Neural progenitor cell (in vitro differentiated cells): ENCODE measurements around the gene PRKCB. TPM values are rescaled to one million over a fixed set of nuclear protein-coding genes. Genes with fewer than 3 reads are reported as not detected.

Source experiments
- DNase-seq: peaks from one replicate; pipeline ENCODE4 v3.0.0-alpha.2; 2016; ENCODE audit warnings: low spot score
- H2AFZ ChIP-seq: fragments of 200-600 bp; sonication (generic); replicated peaks from 2 replicates; pipeline ENCODE4 v1.6.1; 2016; ENCODE audit warnings: antibody characterized with exemption
- H3F3A ChIP-seq: fragments of 200-600 bp; sonication (generic); 2 replicates; pipeline ENCODE4 v1.6.1; 2016; ENCODE audit warnings: antibody characterized with exemption, low read depth
- H3K27ac ChIP-seq: fragments of 200-600 bp; sonication (generic); 2 replicates; pipeline ENCODE4 v1.5.1; 2016; ENCODE audit warnings: mild to moderate bottlenecking
- H3K27me3 ChIP-seq: fragments of 200-600 bp; sonication (generic); 2 replicates; pipeline ENCODE4 v1.6.1; 2016; ENCODE audit warnings: mild to moderate bottlenecking, moderate library complexity
- H3K36me3 ChIP-seq: fragments of 200-600 bp; sonication (generic); 2 replicates; pipeline ENCODE4 v1.5.1; 2016
- H3K4me1 ChIP-seq: fragments of 200-600 bp; sonication (generic); 2 replicates; pipeline ENCODE4 v1.6.1; 2016; ENCODE audit warnings: mixed run types
- H3K4me2 ChIP-seq: fragments of 200-600 bp; sonication (generic); 2 replicates; pipeline ENCODE4 v1.6.1; 2016
- H3K4me3 ChIP-seq: fragments of 200-600 bp; sonication (generic); 2 replicates; pipeline ENCODE4 v1.5.1; 2016
- H3K79me2 ChIP-seq: fragments of 200-600 bp; sonication (generic); 2 replicates; pipeline ENCODE4 v1.6.1; 2016; ENCODE audit warnings: low read depth
- H3K9ac ChIP-seq: fragments of 200-600 bp; sonication (generic); 2 replicates; pipeline ENCODE4 v1.6.1; 2016
- H3K9me3 ChIP-seq: fragments of 200-600 bp; sonication (generic); 2 replicates; pipeline ENCODE4 v1.5.1; 2016; ENCODE audit warnings: low read depth
- H4K20me1 ChIP-seq: fragments of 200-600 bp; sonication (generic); 2 replicates; pipeline ENCODE4 v1.6.1; 2016; ENCODE audit warnings: low read depth
- H3K27ac Mint-ChIP-seq: 3 replicates; pipeline ENCODE4 v1.8.0; 2021; ENCODE audit warnings: mixed read lengths
- H3K27me3 Mint-ChIP-seq: 2 replicates; pipeline ENCODE4 v1.8.0; 2022; ENCODE audit warnings: low read depth, mild to moderate bottlenecking, inconsistent platforms, moderate library complexity, mixed read lengths; ENCODE audit not compliant: insufficient read depth
- H3K36me3 Mint-ChIP-seq: 3 replicates; pipeline ENCODE4 v1.8.0; 2021; ENCODE audit warnings: mixed read lengths
- H3K4me1 Mint-ChIP-seq: 3 replicates; pipeline ENCODE4 v1.8.0; 2021; ENCODE audit warnings: mixed read lengths
- H3K4me3 Mint-ChIP-seq: 3 replicates; pipeline ENCODE4 v1.8.0; 2021; ENCODE audit warnings: mild to moderate bottlenecking, moderate library complexity, mixed read lengths
- H3K9me3 Mint-ChIP-seq: 3 replicates; pipeline ENCODE4 v1.8.0; 2020; ENCODE audit warnings: mixed read lengths
- CTCF ChIP-seq: fragments of 200-600 bp; sonication (generic); IDR thresholded peaks from 2 replicates; pipeline ENCODE4 v1.5.1; 2017; ENCODE audit warnings: antibody characterized with exemption, mild to moderate bottlenecking
- EZH2 ChIP-seq: fragments of 200-600 bp; sonication (generic); IDR thresholded peaks from 2 replicates; pipeline ENCODE4 v1.6.1; 2017; ENCODE audit warnings: antibody characterized with exemption, mild to moderate bottlenecking, moderate library complexity
- EZH2phosphoT487 ChIP-seq: fragments of 200-600 bp; sonication (generic); IDR thresholded peaks from 2 replicates; pipeline ENCODE4 v1.6.1; 2017; ENCODE audit warnings: antibody characterized with exemption
- total RNA-seq: library from RNA; depleted of rRNA; stranded (reverse); fragments of >200 nt; gene quantifications from 2 replicates; pipeline ENCODE4 v1.2.3, GENCODE V29; 2015; ENCODE audit warnings: low replicate concordance

Gene PRKCB
- total RNA-seq, 1 donor from 2014 or later: 9.5 TPM

GRCh38 chr16:24214992-24215391, 379.2 kb downstream of the PRKCB start:
- Histone ChIP-seq H3K9me3 (no peaks in the 10 kb centered on the region), H3K79me2 (no peaks in the 10 kb centered on the region), H3K4me3 (no peak overlapping the region), H2AFZ (no peak overlapping the region), H3K27ac (no peak overlapping the region), H3K4me1 (peaks cover 18% of the 10 kb centered on the region), H3F3A (peaks cover 7% of the 10 kb centered on the region), H4K20me1 (peaks cover 7% of the 10 kb centered on the region), H3K4me2 (no peak overlapping the region), H3K36me3 (no peaks in the 10 kb centered on the region), H3K27me3 (peaks cover 77% of the 10 kb centered on the region), H3K9ac (no peak overlapping the region)
- Mint-ChIP-seq H3K4me1 (peaks cover 5% of the 10 kb centered on the region), H3K36me3 (no peaks in the 10 kb centered on the region), H3K27ac (no peak overlapping the region), H3K27me3 (peaks cover 9% of the 10 kb centered on the region), H3K4me3 (no peak overlapping the region), H3K9me3 (peaks cover 2% of the 10 kb centered on the region)
- DNase-seq: no peak
- no peak for TF ChIP-seq EZH2
- TF ChIP-seq CTCF: no peak
- no peak for TF ChIP-seq EZH2phosphoT487

GRCh38 chr16:24216961-24217360, 381.2 kb downstream of the PRKCB start:
- Mint-ChIP-seq H3K4me3 (no peak overlapping the region), H3K9me3 (peaks cover 2% of the 10 kb centered on the region), H3K4me1 (peaks cover 5% of the 10 kb centered on the region), H3K27me3 (peaks cover 8% of the 10 kb centered on the region), H3K27ac (no peak overlapping the region), H3K36me3 (no peaks in the 10 kb centered on the region)
- Histone ChIP-seq H3K79me2 (no peaks in the 10 kb centered on the region), H3K4me3 (no peak overlapping the region), H3K27ac (no peak overlapping the region), H3K27me3 (peaks cover 58% of the 10 kb centered on the region), H2AFZ (no peak overlapping the region), H3K4me2 (no peak overlapping the region), H4K20me1 (peaks cover 7% of the 10 kb centered on the region), H3K9ac (no peak overlapping the region), H3F3A (peaks cover 7% of the 10 kb centered on the region), H3K4me1 (peaks cover 18% of the 10 kb centered on the region), H3K9me3 (no peaks in the 10 kb centered on the region), H3K36me3 (no peaks in the 10 kb centered on the region)
- DNase-seq: no peak
- TF ChIP-seq CTCF (no peak), EZH2 (no peak), EZH2phosphoT487 (no peak)

- Mint-ChIP-seq H3K27me3 (peaks cover 8% of the 10 kb centered on the region), H3K4me1 (peaks cover 5% of the 10 kb centered on the region), H3K36me3 (no peaks in the 10 kb centered on the region), H3K27ac (no peak overlapping the region), H3K4me3 (no peak overlapping the region), H3K9me3 (peaks cover 2% of the 10 kb centered on the region)
- H2AFZ ChIP-seq: no peak overlapping the region
- H4K20me1 ChIP-seq: peaks cover 7% of the 10 kb centered on the region
- no peaks in the 10 kb centered on the region for H3K79me2 ChIP-seq
- peaks cover 53% of the 10 kb centered on the region for H3K27me3 ChIP-seq
- no peak overlapping the region for H3K9ac ChIP-seq
- peaks cover 18% of the 10 kb centered on the region for H3K4me1 ChIP-seq
- no peak overlapping the region for H3K4me2 ChIP-seq
- no peaks in the 10 kb centered on the region for H3K36me3 ChIP-seq
- H3K27ac ChIP-seq: no peak overlapping the region
- H3K9me3 ChIP-seq: no peaks in the 10 kb centered on the region
- peaks cover 7% of the 10 kb centered on the region for H3F3A ChIP-seq
- no peak overlapping the region for H3K4me3 ChIP-seq
- TF ChIP-seq EZH2phosphoT487 (no peak), EZH2 (no peak), CTCF (no peak)
- DNase-seq: no peak
Measured at GRCh38 chr16:24217461-24217860, 381.7 kb downstream of the PRKCB start.
